ENCODE data around the gene CCDC13.

Gene CCDC13

GRCh38 chr3:42752441-42752840 is 20.6 kb downstream of the CCDC13 start:
- no peak for DNase-seq

GRCh38 chr3:42751609-42752008 is 21.4 kb downstream of the CCDC13 start:
- no peak for DNase-seq

GRCh38 chr3:42750834-42751233 is 22.2 kb downstream of the CCDC13 start:
- DNase-seq = no peak

GRCh38 chr3:42749753-42750231 is 23.3 kb downstream of the CCDC13 start:
- DNase-seq = peak; percentile 68

GRCh38 chr3:42749025-42749752 is 23.9 kb downstream of the CCDC13 start:
- no peak for DNase-seq

- no peak for DNase-seq
These were observed 25.5 kb downstream of the CCDC13 start for GRCh38 chr3:42747581-42747980.

GRCh38 chr3:42746455-42747450 is 26.3 kb downstream of the CCDC13 start:
- peak; percentile 71 for DNase-seq

- no peak for DNase-seq
These were observed 27.1 kb downstream of the CCDC13 start for GRCh38 chr3:42745776-42746454.

GRCh38 chr3:42745291-42745745 is 27.7 kb downstream of the CCDC13 start:
- DNase-seq = no peak

- DNase-seq = no peak
These were observed 29.7 kb downstream of the CCDC13 start for GRCh38 chr3:42743204-42743995.

GRCh38 chr3:42742688-42743087 is 30.4 kb downstream of the CCDC13 start:
- DNase-seq = no peak

GRCh38 chr3:42742259-42742658 is 30.8 kb downstream of the CCDC13 start:
- DNase-seq = no peak

GRCh38 chr3:42741796-42742195 is 31.3 kb downstream of the CCDC13 start:
- DNase-seq = no peak

GRCh38 chr3:42739401-42740158 is 33.5 kb downstream of the CCDC13 start:
- DNase-seq = peak; percentile 78

GRCh38 chr3:42736531-42736930 is 36.5 kb downstream of the CCDC13 start:
- no peak for DNase-seq

GRCh38 chr3:42736081-42736480 is 37.0 kb downstream of the CCDC13 start:
- no peak for DNase-seq

GRCh38 chr3:42735615-42736014 is 37.4 kb downstream of the CCDC13 start:
- DNase-seq = no peak

- no peak for DNase-seq
These were observed 38.0 kb downstream of the CCDC13 start for GRCh38 chr3:42735019-42735418.

- peak; percentile 36 for DNase-seq
These were observed 38.7 kb downstream of the CCDC13 start for GRCh38 chr3:42734263-42734860.

- peak; percentile 94 for DNase-seq
These were observed 39.4 kb downstream of the CCDC13 start for GRCh38 chr3:42733501-42734262.

All from midbrain (tissue), 1 donor.